8988T (cell line): ENCODE measurements around the gene PIGT.

Experiments used
- DNase-seq: peaks from one replicate; pipeline ENCODE4 v3.0.0; 2011

The PIGT gene

GRCh38 chr20:45415822-45416637 is at the start of gene PIGT:
Gene PIGT, plus strand, starts transcription at chr20:45416141. Its CDS starts 16 bp downstream, at chr20:45416157.
- peak; percentile 47 for DNase-seq

- no peak for DNase-seq
Observed at GRCh38 chr20:45366192-45366591, 49.7 kb upstream of the PIGT start.

GRCh38 chr20:45366631-45367030 is 49.3 kb upstream of the PIGT start:
- no peak for DNase-seq

- no peak for DNase-seq
Observed at GRCh38 chr20:45367126-45367525, 48.8 kb upstream of the PIGT start.

- no peak for DNase-seq
Observed at GRCh38 chr20:45368221-45368980, 47.5 kb upstream of the PIGT start.

- no peak for DNase-seq
Observed at GRCh38 chr20:45370571-45371160, 45.3 kb upstream of the PIGT start.

GRCh38 chr20:45372241-45372640 is 43.7 kb upstream of the PIGT start:
- no peak for DNase-seq

- no peak for DNase-seq
Observed at GRCh38 chr20:45372646-45373352, 43.1 kb upstream of the PIGT start.

GRCh38 chr20:45373353-45374100 is 42.4 kb upstream of the PIGT start:
- DNase-seq: peak; percentile 75

- no peak for DNase-seq
Observed at GRCh38 chr20:45374101-45374467, 41.9 kb upstream of the PIGT start.

GRCh38 chr20:45374966-45375365 is 41.0 kb upstream of the PIGT start:
- DNase-seq: no peak

- DNase-seq: no peak
Observed at GRCh38 chr20:45377269-45377668, 38.7 kb upstream of the PIGT start.

- DNase-seq: no peak
Observed at GRCh38 chr20:45378191-45378590, 37.8 kb upstream of the PIGT start, which contains the start of gene TP53TG5. Gene TP53TG5, minus strand, starts transcription at chr20:45378325. Its CDS starts 89 bp downstream, at chr20:45378236.

GRCh38 chr20:45387274-45387673 is 28.7 kb upstream of the PIGT start:
- no peak for DNase-seq

GRCh38 chr20:45390931-45391330 is 25.0 kb upstream of the PIGT start:
- no peak for DNase-seq

- DNase-seq: no peak
Observed at GRCh38 chr20:45391559-45391958, 24.4 kb upstream of the PIGT start.

GRCh38 chr20:45392733-45393132 is 23.2 kb upstream of the PIGT start:
- DNase-seq: no peak

- DNase-seq: no peak
Observed at GRCh38 chr20:45394221-45395113, 21.5 kb upstream of the PIGT start.

- DNase-seq: no peak
Observed at GRCh38 chr20:45395114-45395415, 20.9 kb upstream of the PIGT start.

- no peak for DNase-seq
Observed at GRCh38 chr20:45399018-45399417, 16.9 kb upstream of the PIGT start.

GRCh38 chr20:45400346-45401031 is 15.5 kb upstream of the PIGT start:
- DNase-seq: no peak
